GM23338 (cell line): Measurements from ENCODE around the gene GRIK5. TPM values are rescaled to one million over a fixed set of nuclear protein-coding genes. Genes with fewer than 3 reads are reported as not detected.
"Not testable (repeated sequence)": the region's sequence is repeated elsewhere in the genome, so short reads cannot be mapped to it uniquely, and the experiment has no call there.

Experiments
- ATAC-seq: fragments of 200-7000 bp; cut with Tn5 transposase; 3 replicates; pipeline ENCODE4 v1.9.1; 2020
- DNase-seq: peaks from one replicate; pipeline ENCODE4 v3.0.0-alpha.2; 2015; ENCODE audit warnings: low spot score
- H2AFZ ChIP-seq: fragments of 200-600 bp; sonication (generic); 2 replicates; pipeline ENCODE4 v1.8.0; 2016; ENCODE audit warnings: antibody characterized with exemption, mild to moderate bottlenecking, moderate library complexity
- H3F3A ChIP-seq: fragments of 200-600 bp; sonication (generic); replicated peaks from 2 replicates; pipeline ENCODE4 v1.8.0; 2017; ENCODE audit warnings: antibody characterized with exemption, mixed run types, low read depth
- H3K27ac ChIP-seq: fragments of 200-600 bp; sonication (generic); 2 replicates; pipeline ENCODE4 v1.6.1; 2016; ENCODE audit warnings: low read depth
- H3K27me3 ChIP-seq: fragments of 200-600 bp; sonication (generic); 2 replicates; pipeline ENCODE4 v1.8.0; 2016; ENCODE audit warnings: mild to moderate bottlenecking, mixed run types, moderate library complexity; ENCODE audit not compliant: insufficient read depth
- H3K36me3 ChIP-seq: fragments of 200-600 bp; sonication (generic); 2 replicates; pipeline ENCODE4 v1.8.0; 2016; ENCODE audit warnings: mild to moderate bottlenecking; ENCODE audit not compliant: insufficient read depth
- H3K4me1 ChIP-seq: fragments of 200-600 bp; sonication (generic); 2 replicates; pipeline ENCODE4 v1.8.0; 2016; ENCODE audit warnings: mild to moderate bottlenecking, moderate library complexity; ENCODE audit not compliant: insufficient read depth
- H3K4me2 ChIP-seq: fragments of 200-600 bp; sonication (generic); 2 replicates; pipeline ENCODE4 v1.7.1; 2017; ENCODE audit warnings: mixed run types
- H3K4me3 ChIP-seq: fragments of 200-600 bp; sonication (generic); 2 replicates; pipeline ENCODE4 v1.6.1; 2016; ENCODE audit warnings: mixed run types
- H3K79me2 ChIP-seq: fragments of 200-600 bp; sonication (generic); replicated peaks from 2 replicates; pipeline ENCODE4 v1.8.0; 2017; ENCODE audit warnings: mild to moderate bottlenecking; ENCODE audit not compliant: insufficient read depth
- H3K9me2 ChIP-seq: fragments of 200-600 bp; sonication (generic); 2 replicates; pipeline ENCODE4 v1.8.0; 2017; ENCODE audit not compliant: insufficient read depth
- H4K20me1 ChIP-seq: fragments of 200-600 bp; sonication (generic); replicated peaks from 2 replicates; pipeline ENCODE4 v1.8.0; 2017; ENCODE audit warnings: mild to moderate bottlenecking; ENCODE audit not compliant: insufficient read depth
- H3K27ac Mint-ChIP-seq: 2 replicates; pipeline ENCODE4 v1.8.0; 2020; ENCODE audit warnings: inconsistent platforms, mild to moderate bottlenecking, moderate library complexity, mixed read lengths
- H3K27me3 Mint-ChIP-seq: 3 replicates; pipeline ENCODE4 v1.8.0; 2022; ENCODE audit warnings: low read depth, mild to moderate bottlenecking, moderate library complexity, mixed read lengths, inconsistent platforms; ENCODE audit not compliant: insufficient read depth, poor library complexity
- H3K36me3 Mint-ChIP-seq: 3 replicates; pipeline ENCODE4 v1.8.0; 2021; ENCODE audit warnings: low read depth, mild to moderate bottlenecking, inconsistent platforms, moderate library complexity, mixed read lengths
- H3K4me1 Mint-ChIP-seq: 3 replicates; pipeline ENCODE4 v1.8.0; 2020; ENCODE audit warnings: mild to moderate bottlenecking, inconsistent platforms, mixed read lengths
- H3K4me3 Mint-ChIP-seq: 3 replicates; pipeline ENCODE4 v1.8.0; 2021; ENCODE audit warnings: moderate library complexity, mild to moderate bottlenecking, inconsistent platforms, mixed read lengths
- H3K9me3 Mint-ChIP-seq: 3 replicates; pipeline ENCODE4 v1.8.0; 2020; ENCODE audit warnings: moderate library complexity, mild to moderate bottlenecking, inconsistent platforms, mixed read lengths
- EZH2 ChIP-seq: fragments of 200-600 bp; sonication (generic); IDR thresholded peaks from one replicate; pipeline ENCODE4 v1.8.0; 2017; ENCODE audit warnings: antibody characterized with exemption, mild to moderate bottlenecking, low read depth; ENCODE audit not compliant: unreplicated experiment
- JUNB ChIP-seq: IDR thresholded peaks from one replicate; pipeline ENCODE4 v1.6.1; 2016; ENCODE audit warnings: antibody characterized with exemption; ENCODE audit not compliant: unreplicated experiment
- POLR2AphosphoS5 ChIP-seq: IDR thresholded peaks from 2 replicates; pipeline ENCODE4 v1.6.1; 2016; ENCODE audit warnings: antibody characterized with exemption, low read depth
- STAT1 ChIP-seq: IDR thresholded peaks from one replicate; pipeline ENCODE4 v1.6.1; 2016; ENCODE audit warnings: antibody characterized with exemption; ENCODE audit not compliant: unreplicated experiment
- ZNF114 ChIP-seq: fragments of 250-450 bp; sonication (Bioruptor Pico); IDR thresholded peaks from 2 replicates; pipeline ENCODE4 v1.5.0; 2020; ENCODE audit warnings: mild to moderate bottlenecking, moderate library complexity
- ZNF331 ChIP-seq: fragments of 250-450 bp; sonication (Bioruptor Pico); IDR thresholded peaks from 2 replicates; pipeline ENCODE4 v1.5.0; 2020; ENCODE audit warnings: low read depth, mild to moderate bottlenecking, moderate library complexity
- polyA plus RNA-seq: library from polyadenylated mRNA; unstranded; fragments of >200 nt; fragmentation: Nextera tagmentation; extraction: Ambion mirVana; gene quantifications from 2 replicates; pipeline ENCODE4 v1.2.1, GENCODE V29; 2016
- total RNA-seq: library from RNA; depleted of rRNA; stranded (reverse); fragments of >200 nt; shearing (Covaris generic); gene quantifications from 2 replicates; pipeline ENCODE4 v1.2.3, GENCODE V29; 2014
- TF ChIP-seq, protein P1 (sequence below): fragments of 250-450 bp; sonication (Bioruptor Pico); IDR thresholded peaks from 2 replicates; pipeline ENCODE4 v1.5.0; 2020; ENCODE audit warnings: mild to moderate bottlenecking, moderate library complexity
- TF ChIP-seq, protein P2 (sequence below): IDR thresholded peaks from 2 replicates; pipeline ENCODE4 v1.6.1; 2016; ENCODE audit warnings: antibody characterized with exemption

Gene GRIK5
- total and polyA plus RNA-seq, 2 experiments from 2014 or later, result 5.1 to 42.5 TPM

DNA sequence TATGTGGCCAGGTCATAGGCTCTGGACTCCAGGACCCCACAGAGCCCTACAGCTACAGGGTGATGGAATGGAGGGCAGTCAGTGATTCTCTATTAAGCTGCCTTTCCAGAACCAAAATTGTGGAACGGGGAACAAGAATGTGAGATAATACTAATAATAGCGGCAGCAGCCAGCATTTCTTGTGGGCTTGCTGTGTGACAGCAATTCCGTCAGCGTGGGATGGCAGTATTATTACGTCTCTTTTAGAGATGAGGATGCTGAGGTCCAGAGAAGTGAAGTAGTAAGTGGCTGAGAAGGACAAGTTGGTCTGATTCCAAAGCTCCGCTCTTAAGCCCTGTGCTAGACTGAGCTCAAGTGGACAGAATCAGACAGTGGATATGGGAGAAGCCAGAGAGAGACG, 24.4 kb downstream of the GRIK5 start (continued):
- TF ChIP-seq JUNB (no peak), ZNF114 (CRISPR knock-in tag) (no peak), EZH2 (no peak), ZNF331 (CRISPR knock-in tag) (no peak), STAT1 (no peak)

- H3K36me3 Mint-ChIP-seq, result peaks cover 63% of the 10 kb centered on the region
- no peak overlapping the region for H3K4me3 Mint-ChIP-seq
Measured at GRCh38 chr19:42042455-42043170, 27.4 kb downstream of the GRIK5 start.

DNA sequence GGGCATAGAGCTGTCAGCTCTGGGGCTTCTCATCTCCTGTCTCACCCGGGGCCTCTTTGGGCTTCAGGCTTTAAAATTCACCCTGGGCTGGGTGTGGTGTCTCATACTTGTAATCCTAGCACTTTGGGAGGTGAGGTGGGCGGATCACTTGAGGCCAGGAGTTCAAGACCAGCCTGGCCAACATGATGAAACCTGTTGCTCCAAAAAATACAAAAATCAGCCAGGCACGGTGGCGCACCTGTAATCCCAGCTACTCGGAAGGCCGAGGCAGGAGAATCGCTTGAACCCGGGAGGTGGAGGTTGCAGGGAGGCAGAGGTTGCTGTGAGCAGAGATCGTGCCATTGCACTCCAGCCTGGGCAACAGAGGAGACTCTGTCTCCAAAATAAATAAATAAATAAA, 29.5 kb downstream of the GRIK5 start:
- H3K27ac Mint-ChIP-seq, H3K79me2 ChIP-seq, H3K4me1 Mint-ChIP-seq, H3K27ac ChIP-seq, DNase-seq, H3K9me2 ChIP-seq, H3K36me3 ChIP-seq, H2AFZ ChIP-seq, H4K20me1 ChIP-seq, H3K4me3 Mint-ChIP-seq, H3K4me3 ChIP-seq, H3F3A ChIP-seq, H3K4me2 ChIP-seq, H3K27me3 ChIP-seq, H3K27me3 Mint-ChIP-seq, ATAC-seq, H3K4me1 ChIP-seq, H3K9me3 Mint-ChIP-seq: not testable (repeated sequence)
- peaks cover 64% of the 10 kb centered on the region for H3K36me3 Mint-ChIP-seq

More at GRCh38 chr19:42042455-42043170, 27.4 kb downstream of the GRIK5 start:
- H3K4me1 Mint-ChIP-seq, result no peaks in the 10 kb centered on the region
- H2AFZ ChIP-seq, result no peak overlapping the region
- H3K4me1 ChIP-seq, result no peaks in the 10 kb centered on the region
- H3K9me3 Mint-ChIP-seq, result no peaks in the 10 kb centered on the region
- H3K27ac Mint-ChIP-seq, result no peak overlapping the region
- ATAC-seq (no peak), DNase-seq (no peak)
- TF ChIP-seq POLR2AphosphoS5, result no peak
- H3K9me2 ChIP-seq, result no peaks in the 10 kb centered on the region
- no peak overlapping the region for H3K4me3 ChIP-seq
- no peaks in the 10 kb centered on the region for H3K27me3 Mint-ChIP-seq
- no peaks in the 10 kb centered on the region for H3K27me3 ChIP-seq
- no peak overlapping the region for H3K4me2 ChIP-seq
- H3K79me2 ChIP-seq, result no peaks in the 10 kb centered on the region
- no peaks in the 10 kb centered on the region for H4K20me1 ChIP-seq
- no peaks in the 10 kb centered on the region for H3F3A ChIP-seq
- H3K27ac ChIP-seq, result no peak overlapping the region
- peaks cover 19% of the 10 kb centered on the region; the same call in 1 of the 2 replicates for H3K36me3 ChIP-seq

GRCh38 chr19:42040031-42040430, 30.0 kb downstream of the GRIK5 start:
- Histone ChIP-seq H3K4me3 (no peak overlapping the region), H2AFZ (no peak overlapping the region), H3K27me3 (no peaks in the 10 kb centered on the region), H3K4me2 (no peak overlapping the region), H3K4me1 (peaks cover 6% of the 10 kb centered on the region), H3K27ac (no peak overlapping the region), H4K20me1 (no peaks in the 10 kb centered on the region; the same call in 1 of the 2 replicates), H3F3A (0 out of 2 replicates have a peak, but pooled peaks cover 4% of the 10 kb centered on the region), H3K36me3 (peaks cover 8% of the 10 kb centered on the region; the same call in 1 of the 2 replicates), H3K79me2 (no peaks in the 10 kb centered on the region), H3K9me2 (no peaks in the 10 kb centered on the region)
- DNase-seq (no peak), ATAC-seq (no peak)
- Mint-ChIP-seq H3K27me3 (no peaks in the 10 kb centered on the region), H3K4me3 (no peak overlapping the region), H3K9me3 (no peaks in the 10 kb centered on the region; the same call in 2 of the 3 replicates), H3K4me1 (peaks cover 1% of the 10 kb centered on the region; the same call in 2 of the 3 replicates), H3K36me3 (peaks cover 61% of the 10 kb centered on the region), H3K27ac (no peak overlapping the region)
- TF ChIP-seq, protein P1, sequence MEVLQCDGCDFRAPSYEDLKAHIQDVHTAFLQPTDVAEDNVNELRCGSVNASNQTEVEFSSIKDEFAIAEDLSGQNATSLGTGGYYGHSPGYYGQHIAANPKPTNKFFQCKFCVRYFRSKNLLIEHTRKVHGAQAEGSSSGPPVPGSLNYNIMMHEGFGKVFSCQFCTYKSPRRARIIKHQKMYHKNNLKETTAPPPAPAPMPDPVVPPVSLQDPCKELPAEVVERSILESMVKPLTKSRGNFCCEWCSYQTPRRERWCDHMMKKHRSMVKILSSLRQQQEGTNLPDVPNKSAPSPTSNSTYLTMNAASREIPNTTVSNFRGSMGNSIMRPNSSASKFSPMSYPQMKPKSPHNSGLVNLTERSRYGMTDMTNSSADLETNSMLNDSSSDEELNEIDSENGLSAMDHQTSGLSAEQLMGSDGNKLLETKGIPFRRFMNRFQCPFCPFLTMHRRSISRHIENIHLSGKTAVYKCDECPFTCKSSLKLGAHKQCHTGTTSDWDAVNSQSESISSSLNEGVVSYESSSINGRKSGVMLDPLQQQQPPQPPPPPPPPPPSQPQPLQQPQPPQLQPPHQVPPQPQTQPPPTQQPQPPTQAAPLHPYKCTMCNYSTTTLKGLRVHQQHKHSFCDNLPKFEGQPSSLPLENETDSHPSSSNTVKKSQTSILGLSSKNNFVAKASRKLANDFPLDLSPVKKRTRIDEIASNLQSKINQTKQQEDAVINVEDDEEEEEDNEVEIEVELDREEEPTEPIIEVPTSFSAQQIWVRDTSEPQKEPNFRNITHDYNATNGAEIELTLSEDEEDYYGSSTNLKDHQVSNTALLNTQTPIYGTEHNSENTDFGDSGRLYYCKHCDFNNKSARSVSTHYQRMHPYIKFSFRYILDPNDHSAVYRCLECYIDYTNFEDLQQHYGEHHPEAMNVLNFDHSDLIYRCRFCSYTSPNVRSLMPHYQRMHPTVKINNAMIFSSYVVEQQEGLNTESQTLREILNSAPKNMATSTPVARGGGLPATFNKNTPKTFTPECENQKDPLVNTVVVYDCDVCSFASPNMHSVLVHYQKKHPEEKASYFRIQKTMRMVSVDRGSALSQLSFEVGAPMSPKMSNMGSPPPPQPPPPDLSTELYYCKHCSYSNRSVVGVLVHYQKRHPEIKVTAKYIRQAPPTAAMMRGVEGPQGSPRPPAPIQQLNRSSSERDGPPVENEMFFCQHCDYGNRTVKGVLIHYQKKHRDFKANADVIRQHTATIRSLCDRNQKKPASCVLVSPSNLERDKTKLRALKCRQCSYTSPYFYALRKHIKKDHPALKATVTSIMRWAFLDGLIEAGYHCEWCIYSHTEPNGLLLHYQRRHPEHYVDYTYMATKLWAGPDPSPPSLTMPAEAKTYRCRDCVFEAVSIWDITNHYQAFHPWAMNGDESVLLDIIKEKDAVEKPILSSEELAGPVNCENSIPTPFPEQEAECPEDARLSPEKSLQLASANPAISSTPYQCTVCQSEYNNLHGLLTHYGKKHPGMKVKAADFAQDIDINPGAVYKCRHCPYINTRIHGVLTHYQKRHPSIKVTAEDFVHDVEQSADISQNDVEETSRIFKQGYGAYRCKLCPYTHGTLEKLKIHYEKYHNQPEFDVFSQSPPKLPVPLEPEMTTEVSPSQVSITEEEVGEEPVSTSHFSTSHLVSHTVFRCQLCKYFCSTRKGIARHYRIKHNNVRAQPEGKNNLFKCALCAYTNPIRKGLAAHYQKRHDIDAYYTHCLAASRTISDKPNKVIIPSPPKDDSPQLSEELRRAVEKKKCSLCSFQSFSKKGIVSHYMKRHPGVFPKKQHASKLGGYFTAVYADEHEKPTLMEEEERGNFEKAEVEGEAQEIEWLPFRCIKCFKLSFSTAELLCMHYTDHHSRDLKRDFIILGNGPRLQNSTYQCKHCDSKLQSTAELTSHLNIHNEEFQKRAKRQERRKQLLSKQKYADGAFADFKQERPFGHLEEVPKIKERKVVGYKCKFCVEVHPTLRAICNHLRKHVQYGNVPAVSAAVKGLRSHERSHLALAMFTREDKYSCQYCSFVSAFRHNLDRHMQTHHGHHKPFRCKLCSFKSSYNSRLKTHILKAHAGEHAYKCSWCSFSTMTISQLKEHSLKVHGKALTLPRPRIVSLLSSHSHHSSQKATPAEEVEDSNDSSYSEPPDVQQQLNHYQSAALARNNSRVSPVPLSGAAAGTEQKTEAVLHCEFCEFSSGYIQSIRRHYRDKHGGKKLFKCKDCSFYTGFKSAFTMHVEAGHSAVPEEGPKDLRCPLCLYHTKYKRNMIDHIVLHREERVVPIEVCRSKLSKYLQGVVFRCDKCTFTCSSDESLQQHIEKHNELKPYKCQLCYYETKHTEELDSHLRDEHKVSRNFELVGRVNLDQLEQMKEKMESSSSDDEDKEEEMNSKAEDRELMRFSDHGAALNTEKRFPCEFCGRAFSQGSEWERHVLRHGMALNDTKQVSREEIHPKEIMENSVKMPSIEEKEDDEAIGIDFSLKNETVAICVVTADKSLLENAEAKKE (CRISPR knock-in tag), result no peak
- TF ChIP-seq POLR2AphosphoS5, result no peak
- TF ChIP-seq, protein P2, sequence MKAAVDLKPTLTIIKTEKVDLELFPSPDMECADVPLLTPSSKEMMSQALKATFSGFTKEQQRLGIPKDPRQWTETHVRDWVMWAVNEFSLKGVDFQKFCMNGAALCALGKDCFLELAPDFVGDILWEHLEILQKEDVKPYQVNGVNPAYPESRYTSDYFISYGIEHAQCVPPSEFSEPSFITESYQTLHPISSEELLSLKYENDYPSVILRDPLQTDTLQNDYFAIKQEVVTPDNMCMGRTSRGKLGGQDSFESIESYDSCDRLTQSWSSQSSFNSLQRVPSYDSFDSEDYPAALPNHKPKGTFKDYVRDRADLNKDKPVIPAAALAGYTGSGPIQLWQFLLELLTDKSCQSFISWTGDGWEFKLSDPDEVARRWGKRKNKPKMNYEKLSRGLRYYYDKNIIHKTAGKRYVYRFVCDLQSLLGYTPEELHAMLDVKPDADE, result no peak
- no peak for TF ChIP-seq JUNB
